Mononuclear cell (primary cell): ENCODE measurements around the gene PLXNA2. TPM values are rescaled to one million over a fixed set of nuclear protein-coding genes. Genes with fewer than 3 reads are reported as not detected.

ENCODE experiments used
- H3K27me3 ChIP-seq: 2 replicates; pipeline ENCODE4 v1.6.0; 2011; ENCODE audit warnings: low read length, control low read depth; ENCODE audit not compliant: insufficient read depth
- H3K4me1 ChIP-seq: 2 replicates; pipeline ENCODE4 v1.5.1; 2011; ENCODE audit warnings: mild to moderate bottlenecking, low read length, control low read depth; ENCODE audit not compliant: insufficient read depth
- H3K4me3 ChIP-seq: 2 replicates; pipeline ENCODE4 v1.5.1; 2011; ENCODE audit warnings: mild to moderate bottlenecking, low read length, moderate library complexity
- H3K9me3 ChIP-seq: 2 replicates; pipeline ENCODE4 v1.5.1; 2011; ENCODE audit warnings: low read depth, mild to moderate bottlenecking, control low read depth, low read length
- total RNA-seq: library from RNA; depleted of rRNA; stranded (reverse); fragments of >200 nt; gene quantifications from one replicate; pipeline ENCODE4 v1.2.3, GENCODE V29; 2012

The PLXNA2 gene
- total RNA-seq, 1 donor, result 2.6 TPM

- H3K27me3 ChIP-seq, result peaks cover 14% of the 10 kb centered on the region
- no peaks in the 10 kb centered on the region for H3K4me1 ChIP-seq
- no peaks in the 10 kb centered on the region for H3K9me3 ChIP-seq
- H3K4me3 ChIP-seq, result no peak overlapping the region
Measured at GRCh38 chr1:208272713-208273112, 28.5 kb upstream of the PLXNA2 start.

GRCh38 chr1:208272311-208272710 lies 28.1 kb upstream of the PLXNA2 start:
- Histone ChIP-seq H3K27me3 (peaks cover 14% of the 10 kb centered on the region), H3K9me3 (no peaks in the 10 kb centered on the region), H3K4me1 (no peaks in the 10 kb centered on the region), H3K4me3 (no peak overlapping the region)

GRCh38 chr1:208271236-208271635 lies 27.1 kb upstream of the PLXNA2 start:
- Histone ChIP-seq H3K9me3 (no peaks in the 10 kb centered on the region), H3K4me1 (no peaks in the 10 kb centered on the region), H3K27me3 (peaks cover 14% of the 10 kb centered on the region), H3K4me3 (no peak overlapping the region)

GRCh38 chr1:208270651-208271141 lies 26.5 kb upstream of the PLXNA2 start:
- Histone ChIP-seq H3K4me3 (no peak overlapping the region), H3K4me1 (no peaks in the 10 kb centered on the region), H3K9me3 (no peaks in the 10 kb centered on the region), H3K27me3 (peaks cover 14% of the 10 kb centered on the region)

GRCh38 chr1:208269338-208269666 lies 25.1 kb upstream of the PLXNA2 start:
- Histone ChIP-seq H3K27me3 (peaks cover 14% of the 10 kb centered on the region), H3K4me1 (no peaks in the 10 kb centered on the region), H3K9me3 (no peaks in the 10 kb centered on the region), H3K4me3 (no peak overlapping the region)

GRCh38 chr1:208268541-208269337 lies 24.6 kb upstream of the PLXNA2 start:
- Histone ChIP-seq H3K4me1 (no peaks in the 10 kb centered on the region), H3K9me3 (no peaks in the 10 kb centered on the region), H3K4me3 (no peak overlapping the region), H3K27me3 (peaks cover 12% of the 10 kb centered on the region)

- Histone ChIP-seq H3K27me3 (peaks cover 12% of the 10 kb centered on the region), H3K9me3 (no peaks in the 10 kb centered on the region), H3K4me3 (no peak overlapping the region), H3K4me1 (no peaks in the 10 kb centered on the region)
Measured at GRCh38 chr1:208265525-208265924, 21.3 kb upstream of the PLXNA2 start.

- peaks cover 12% of the 10 kb centered on the region for H3K27me3 ChIP-seq
- no peak overlapping the region for H3K4me3 ChIP-seq
- H3K9me3 ChIP-seq, result no peaks in the 10 kb centered on the region
- H3K4me1 ChIP-seq, result no peaks in the 10 kb centered on the region
Measured at GRCh38 chr1:208265122-208265469, 20.9 kb upstream of the PLXNA2 start.

- H3K4me3 ChIP-seq, result no peak overlapping the region
- no peaks in the 10 kb centered on the region for H3K4me1 ChIP-seq
- H3K9me3 ChIP-seq, result no peaks in the 10 kb centered on the region
- H3K27me3 ChIP-seq, result peaks cover 10% of the 10 kb centered on the region
Measured at GRCh38 chr1:208264469-208265121, 20.4 kb upstream of the PLXNA2 start.

GRCh38 chr1:208261874-208262273 lies 17.7 kb upstream of the PLXNA2 start:
- no peaks in the 10 kb centered on the region for H3K4me1 ChIP-seq
- H3K4me3 ChIP-seq, result no peak overlapping the region
- H3K27me3 ChIP-seq, result peaks cover 7% of the 10 kb centered on the region
- no peaks in the 10 kb centered on the region for H3K9me3 ChIP-seq

- H3K27me3 ChIP-seq, result peaks cover 7% of the 10 kb centered on the region
- H3K4me3 ChIP-seq, result no peak overlapping the region
- no peaks in the 10 kb centered on the region for H3K9me3 ChIP-seq
- no peaks in the 10 kb centered on the region for H3K4me1 ChIP-seq
Measured at GRCh38 chr1:208258277-208258676, 14.1 kb upstream of the PLXNA2 start.

GRCh38 chr1:208257351-208257750 lies 13.2 kb upstream of the PLXNA2 start:
- H3K4me1 ChIP-seq, result no peaks in the 10 kb centered on the region
- no peaks in the 10 kb centered on the region for H3K9me3 ChIP-seq
- peaks cover 7% of the 10 kb centered on the region for H3K27me3 ChIP-seq
- no peak overlapping the region for H3K4me3 ChIP-seq

- no peaks in the 10 kb centered on the region for H3K9me3 ChIP-seq
- H3K4me3 ChIP-seq, result no peak overlapping the region
- no peaks in the 10 kb centered on the region for H3K4me1 ChIP-seq
- peaks cover 7% of the 10 kb centered on the region for H3K27me3 ChIP-seq
Measured at GRCh38 chr1:208256556-208256955, 12.4 kb upstream of the PLXNA2 start.

- H3K27me3 ChIP-seq, result peaks cover 9% of the 10 kb centered on the region
- no peak overlapping the region for H3K4me3 ChIP-seq
- no peaks in the 10 kb centered on the region for H3K9me3 ChIP-seq
- H3K4me1 ChIP-seq, result no peaks in the 10 kb centered on the region
Measured at GRCh38 chr1:208256091-208256490, 11.9 kb upstream of the PLXNA2 start.

- peaks cover 14% of the 10 kb centered on the region for H3K27me3 ChIP-seq
- no peak overlapping the region for H3K4me3 ChIP-seq
- no peaks in the 10 kb centered on the region for H3K9me3 ChIP-seq
- no peaks in the 10 kb centered on the region for H3K4me1 ChIP-seq
Measured at GRCh38 chr1:208254862-208255261, 10.7 kb upstream of the PLXNA2 start.

- Histone ChIP-seq H3K27me3 (peaks cover 14% of the 10 kb centered on the region), H3K4me1 (no peaks in the 10 kb centered on the region), H3K9me3 (no peaks in the 10 kb centered on the region), H3K4me3 (no peak overlapping the region)
Measured at GRCh38 chr1:208254376-208254775, 10.2 kb upstream of the PLXNA2 start.
